ENCODE results near the gene SYCP2L. TPM values are rescaled to one million over a fixed set of nuclear protein-coding genes. Genes with fewer than 3 reads are reported as not detected.

SYCP2L gene
- total and polyA plus RNA-seq, 9 of the 15 experiments (the other 6 are each of a cell fraction or from before 2014, with no cell fraction given) = 12.4 to 46.9 (median 22.0) TPM

- Histone ChIP-seq H3K9me3 (replicated peaks; ENCODE audit: control insufficient read depth, insufficient read depth, low read depth, low read length) (no peaks in the 10 kb centered on the region), H3K9ac (ENCODE audit: insufficient read depth in 1 of 2, low read depth in 2 of 2, low read length in 2 of 2) (no peak overlapping the region), H3K4me3 (no peak overlapping the region), H3K4me1 (replicated peaks in 1 of 2; ENCODE audit: control insufficient read depth in 2 of 2, insufficient read depth in 2 of 2, low read length in 2 of 2) (no peaks in the 10 kb centered on the region), H3K36me3 (ENCODE audit: control insufficient read depth, insufficient read depth, low read length) (no peaks in the 10 kb centered on the region), H3K27ac (ENCODE audit: extremely low read depth, low read depth, low read length) (no peak overlapping the region), H3K4me2 (ENCODE audit: insufficient read depth, low read length) (no peak overlapping the region), H4K20me1 (replicated peaks; ENCODE audit: control insufficient read depth, insufficient read depth, low read length) (no peaks in the 10 kb centered on the region), H3K79me2 (ENCODE audit: control insufficient read depth, insufficient read depth, low read length) (no peaks in the 10 kb centered on the region), H2AFZ (ENCODE audit: low read depth, low read length) (no peak overlapping the region), H3K9me1 (ENCODE audit: control insufficient read depth, insufficient read depth, low read length) (no peaks in the 10 kb centered on the region), H3K27me3 (ENCODE audit: control insufficient read depth in 2 of 2, insufficient read depth in 2 of 2, low read length in 2 of 2) (peaks cover 5 to 19% of the 10 kb centered on the region in 2 experiments; a peak in 4 of 5 replicates)
- POLR2A ChIA-PET = interaction anchor here (1.2 kb wide), 1 partner anchor 25 kb away, joined by 4 read pairs; no protein-coding TSS in a partner anchor
- intact Hi-C loops (cut with micrococcal nuclease) (no loop called here), in situ Hi-C loops (cut with MboI) (no loop called here)
- DNase-seq (ENCODE audit: extremely low read depth in 1 of 4, low spot score in 3 of 4) (no peak), ATAC-seq (no peak), FAIRE-seq (no peak)
- no TSS peak for BruUV-seq (replicated peaks)
- 24% methylated on average over 3 of the region's 3 CpGs for WGBS (ENCODE audit: insufficient coverage, low coverage, missing lambda C conversion rate)
- CTCF ChIA-PET (ENCODE audit: low intra/inter-chr PET ratio) = no interaction called here
- no peak for TF ChIP-seq NCOA6 (IDR thresholded peaks at IDR 0.05)
- no peak for TF ChIP-seq ERF (CRISPR knock-in tag; IDR thresholded peaks at IDR 0.05)
- TF ChIP-seq, protein P1, sequence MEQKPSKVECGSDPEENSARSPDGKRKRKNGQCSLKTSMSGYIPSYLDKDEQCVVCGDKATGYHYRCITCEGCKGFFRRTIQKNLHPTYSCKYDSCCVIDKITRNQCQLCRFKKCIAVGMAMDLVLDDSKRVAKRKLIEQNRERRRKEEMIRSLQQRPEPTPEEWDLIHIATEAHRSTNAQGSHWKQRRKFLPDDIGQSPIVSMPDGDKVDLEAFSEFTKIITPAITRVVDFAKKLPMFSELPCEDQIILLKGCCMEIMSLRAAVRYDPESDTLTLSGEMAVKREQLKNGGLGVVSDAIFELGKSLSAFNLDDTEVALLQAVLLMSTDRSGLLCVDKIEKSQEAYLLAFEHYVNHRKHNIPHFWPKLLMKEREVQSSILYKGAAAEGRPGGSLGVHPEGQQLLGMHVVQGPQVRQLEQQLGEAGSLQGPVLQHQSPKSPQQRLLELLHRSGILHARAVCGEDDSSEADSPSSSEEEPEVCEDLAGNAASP (IDR thresholded peaks at IDR 0.05) = no peak
- TF ChIP-seq, protein P2, sequence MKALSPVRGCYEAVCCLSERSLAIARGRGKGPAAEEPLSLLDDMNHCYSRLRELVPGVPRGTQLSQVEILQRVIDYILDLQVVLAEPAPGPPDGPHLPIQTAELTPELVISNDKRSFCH (CRISPR knock-in tag; IDR thresholded peaks at IDR 0.05) = no peak
- TF ChIP-seq, protein P2 (tag; IDR thresholded peaks at IDR 0.05) = no peak
- TF ChIP-seq AFF1 (IDR thresholded peaks at IDR 0.05; ENCODE audit: low read depth in 1 of 2, partially characterized antibody in 2 of 2) = no peak
- no peak for TF ChIP-seq ZNF592 (IDR thresholded peaks at IDR 0.05)
- TF ChIP-seq STAT5A (IDR thresholded peaks at IDR 0.05; ENCODE audit: borderline replicate concordance, low read length) = no peak
- no peak for TF ChIP-seq FOXP1 (CRISPR knock-in tag; IDR thresholded peaks at IDR 0.05)
- TF ChIP-seq SFPQ (IDR thresholded peaks at IDR 0.05; ENCODE audit: low read depth, low read length) = no peak
Measured at GRCh38 chr6:11017090-11017489, 130.2 kb downstream of the SYCP2L start.
